HG02571 (cell line): ENCODE results near the gene DNALI1.
"Not testable (repeated sequence)": the region's sequence is repeated elsewhere in the genome, so short reads cannot be mapped to it uniquely, and the experiment has no call there.

Source experiments
- ATAC-seq: cut with Tn5 transposase; IDR thresholded peaks from one replicate; pipeline ENCODE4 v1.9.1; 2021; ENCODE audit warnings: mild to moderate bottlenecking, moderate library complexity; ENCODE audit not compliant: unreplicated experiment

Gene DNALI1

GRCh38 chr1:37556712-37557196, at the start of gene DNALI1:
Gene DNALI1 (plus strand): TSS chr1:37556940. CDS start chr1:37556995, 55 bp downstream.
- ATAC-seq: no peak

DNA sequence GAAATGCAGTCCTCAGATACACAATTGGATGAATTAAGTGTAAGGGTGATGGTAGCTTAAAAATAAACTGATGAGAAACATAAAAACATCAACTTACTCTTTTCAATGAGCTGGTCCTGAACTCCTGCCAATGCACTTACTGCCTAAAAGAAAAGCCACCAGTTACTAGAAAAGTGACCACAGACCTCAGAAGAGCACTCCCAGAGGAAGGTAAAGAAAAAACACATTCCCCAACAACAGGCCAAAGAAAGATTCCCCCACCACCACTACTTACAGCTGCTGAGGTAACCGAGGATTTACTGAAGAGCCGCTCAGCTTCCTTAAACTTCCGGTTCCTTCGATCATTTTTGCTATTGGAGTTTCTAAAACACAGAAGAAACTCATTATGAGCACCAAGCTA, 47.6 kb upstream of the DNALI1 start:
- no peak for ATAC-seq

DNA sequence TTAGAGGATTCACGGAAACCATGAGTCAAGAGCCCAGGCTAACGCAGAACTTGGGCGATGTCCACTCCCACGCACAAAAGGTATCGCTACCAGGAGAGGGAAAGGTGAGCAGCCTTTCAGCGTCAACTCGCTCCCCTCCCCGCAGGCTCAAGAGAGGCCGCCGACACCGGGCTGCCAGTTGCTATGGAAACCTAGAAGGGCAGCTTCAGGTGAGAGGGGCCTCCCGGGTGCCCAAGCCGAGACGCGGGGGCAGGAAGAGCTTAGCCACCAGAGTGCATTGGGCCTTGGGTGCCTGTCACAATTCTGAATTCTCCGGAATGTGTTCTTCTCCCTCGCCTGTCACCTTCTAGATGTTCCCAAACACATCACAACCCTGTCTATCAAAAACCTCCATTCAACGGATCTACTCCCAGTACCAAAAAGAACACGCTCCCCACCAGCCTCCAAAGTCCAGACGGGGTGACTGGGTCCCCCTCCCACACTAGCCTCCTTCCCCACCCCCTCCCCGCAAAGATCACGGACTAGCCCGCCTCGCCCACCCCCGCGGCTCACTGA, 42.9 kb upstream of the DNALI1 start:
- peak; percentile 29 for ATAC-seq

DNA sequence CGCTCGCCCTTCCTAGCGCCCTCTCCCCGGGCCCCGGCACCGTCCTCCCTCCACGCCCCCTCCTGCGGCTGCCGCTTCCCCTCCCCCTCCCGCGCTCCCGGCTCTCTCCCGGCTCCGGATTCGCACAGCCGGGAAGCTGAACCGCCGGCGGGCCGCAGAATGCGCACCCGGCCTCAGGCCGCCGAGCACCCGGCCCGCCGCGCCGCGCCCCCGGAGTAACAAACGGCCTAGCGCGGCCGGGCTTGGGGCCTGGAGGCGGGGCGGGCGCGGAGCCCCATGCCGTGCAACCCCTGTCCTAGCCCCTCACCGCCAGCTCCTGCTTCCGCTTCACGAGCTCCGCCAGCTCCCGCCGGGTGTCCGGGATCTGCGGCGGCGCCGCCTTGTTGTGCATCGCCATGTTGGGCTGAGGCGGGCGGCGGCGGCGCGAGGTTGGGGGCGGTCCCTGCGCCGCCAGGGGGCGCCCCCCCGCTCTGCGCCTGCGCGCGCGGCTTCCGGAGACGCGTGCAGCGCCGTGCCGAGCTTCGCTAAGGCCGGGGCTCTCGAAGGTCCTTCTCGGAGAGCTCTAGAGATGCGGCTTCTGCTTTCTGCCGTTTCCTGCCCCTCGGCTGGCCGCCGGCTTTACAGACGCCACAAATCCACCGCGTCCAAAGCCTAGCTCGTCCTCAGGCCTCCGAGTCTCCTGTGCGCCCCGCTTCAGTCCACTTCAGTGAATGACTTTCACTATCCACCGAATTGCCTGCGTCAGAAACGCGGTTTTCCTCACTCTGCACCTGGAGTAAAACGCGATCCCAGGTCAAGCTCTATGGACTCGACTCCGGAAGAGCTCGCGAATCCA, 42.2 kb upstream of the DNALI1 start, which contains the start of gene MEAF6:
TSS of gene MEAF6 (minus strand) at position 417 of the 835 bp plus-strand sequence. CDS start at position 397, 20 bp downstream.
- ATAC-seq: peak; percentile 85

- ATAC-seq: no peak
These were observed 41.3 kb upstream of the DNALI1 start for GRCh38 chr1:37515185-37516034.

GRCh38 chr1:37517569-37517968, 39.2 kb upstream of the DNALI1 start:
- ATAC-seq: no peak

DNA sequence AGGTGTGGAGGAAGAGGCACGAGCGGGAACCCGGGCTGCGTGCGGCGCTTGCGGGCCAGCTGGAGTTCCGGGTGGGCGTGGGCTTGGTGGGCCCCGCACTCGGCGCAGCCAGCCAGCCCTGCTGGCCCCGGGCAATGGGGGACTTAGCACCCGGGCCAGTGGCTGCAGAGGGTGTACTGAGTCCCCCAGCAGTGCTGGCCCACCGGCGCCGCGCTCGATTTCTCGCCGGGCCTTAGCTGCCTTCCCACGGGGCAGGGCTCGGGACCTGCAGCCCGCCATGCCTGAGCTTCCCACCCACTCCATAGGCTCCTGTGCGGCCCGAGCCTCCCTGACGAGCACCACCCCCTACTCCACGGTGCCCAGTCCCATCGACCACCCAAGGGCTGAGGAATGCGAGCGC, 38.5 kb upstream of the DNALI1 start:
- ATAC-seq: not testable (repeated sequence)

DNA sequence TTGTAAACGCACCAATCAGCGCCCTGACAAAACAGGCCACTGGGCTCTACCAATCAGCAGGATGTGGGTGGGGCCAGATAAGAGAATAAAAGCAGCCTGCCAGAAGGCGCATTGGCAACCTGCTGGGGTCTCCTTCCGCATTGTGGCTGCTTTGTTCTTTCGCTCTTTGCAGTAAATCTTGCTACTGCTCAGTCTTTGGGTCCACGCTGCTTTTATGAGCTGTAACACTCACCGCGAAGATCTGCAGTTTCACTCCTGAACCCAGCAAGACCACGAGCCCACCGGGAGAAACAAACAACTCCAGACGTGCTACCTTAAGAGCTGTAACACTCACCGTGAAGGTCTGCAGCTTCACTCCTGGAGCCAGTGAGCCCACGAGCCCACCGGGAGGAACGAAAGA, 37.8 kb upstream of the DNALI1 start:
- ATAC-seq: not testable (repeated sequence)

DNA sequence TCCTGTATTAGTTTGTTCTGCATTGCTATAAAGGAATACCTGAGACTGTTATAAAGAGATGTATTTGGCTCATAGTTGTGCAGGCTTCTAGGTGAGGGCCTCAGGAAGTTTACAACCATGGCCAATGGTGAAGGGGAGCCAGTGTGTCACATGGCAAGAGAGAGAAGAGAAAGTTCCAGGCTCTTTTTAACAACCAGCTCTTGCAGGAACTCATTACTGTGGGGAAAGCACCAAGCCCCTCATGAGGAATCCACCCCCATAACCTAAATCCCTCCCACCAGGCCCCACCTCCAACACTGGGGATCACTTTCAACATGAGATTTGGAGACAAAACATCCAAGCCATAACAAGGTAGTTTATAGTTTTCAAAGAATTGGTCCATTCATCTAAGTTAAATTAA, 37.1 kb upstream of the DNALI1 start:
- ATAC-seq: no peak

- ATAC-seq: not testable (repeated sequence)
These were observed 26.9 kb upstream of the DNALI1 start for GRCh38 chr1:37529888-37530287.

GRCh38 chr1:37532418-37533156, 24.2 kb upstream of the DNALI1 start:
- ATAC-seq: not testable (repeated sequence)

DNA sequence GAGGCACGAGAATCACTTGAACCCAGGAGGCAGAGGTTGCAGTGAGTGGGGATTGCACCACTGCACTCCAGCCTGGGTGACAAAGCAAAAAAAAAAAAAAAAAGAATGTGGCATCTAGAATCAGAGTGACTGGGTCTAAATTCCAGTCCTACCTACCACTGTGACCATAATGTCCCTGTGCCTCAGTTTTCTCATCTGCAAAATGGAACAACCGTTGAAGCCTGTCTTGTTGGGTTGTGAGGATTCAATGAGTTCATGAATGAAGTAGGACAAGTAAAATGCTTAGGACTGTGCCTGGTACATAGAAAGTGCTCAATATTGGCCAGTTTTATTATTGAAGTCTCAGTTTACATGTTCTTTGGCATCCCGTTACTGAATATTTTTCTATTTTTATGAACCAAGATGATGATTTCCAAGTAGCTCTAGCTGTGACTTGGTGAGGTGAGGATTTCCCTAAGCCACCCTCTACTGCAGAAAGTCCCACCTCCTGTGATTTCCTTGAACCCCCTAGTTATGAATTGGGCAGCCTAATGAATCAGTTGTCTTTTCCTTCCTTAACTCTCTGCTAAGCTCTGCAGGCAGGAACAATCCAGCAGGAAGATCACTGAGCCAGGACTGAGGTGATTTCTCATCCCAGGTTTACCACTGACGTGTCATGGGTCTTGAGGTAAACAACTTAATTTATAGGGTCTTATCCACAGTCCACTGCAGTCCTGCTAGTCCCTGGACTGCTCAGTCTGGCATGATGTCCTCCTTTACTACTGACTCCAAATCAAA, 23.2 kb upstream of the DNALI1 start:
- no peak for ATAC-seq

DNA sequence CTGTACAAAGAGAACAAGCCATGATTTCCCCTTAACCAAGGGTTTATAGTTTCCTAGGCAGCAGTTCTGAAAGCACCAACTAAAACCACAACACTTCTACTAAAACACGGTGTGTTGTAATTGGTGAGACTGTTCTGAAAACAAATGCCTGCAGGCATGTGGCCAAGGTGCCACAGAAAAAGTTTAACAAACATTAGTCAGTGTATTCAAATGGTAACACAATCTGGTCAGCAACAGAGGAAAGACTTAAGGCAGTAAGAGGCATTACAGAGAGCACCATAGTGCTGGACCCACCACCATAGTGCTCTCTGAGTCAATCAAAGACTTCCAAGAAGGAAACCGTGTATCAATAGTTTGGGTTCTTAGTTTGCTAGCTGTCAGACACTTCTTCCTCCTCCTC, 19.4 kb upstream of the DNALI1 start:
- ATAC-seq: no peak

DNA sequence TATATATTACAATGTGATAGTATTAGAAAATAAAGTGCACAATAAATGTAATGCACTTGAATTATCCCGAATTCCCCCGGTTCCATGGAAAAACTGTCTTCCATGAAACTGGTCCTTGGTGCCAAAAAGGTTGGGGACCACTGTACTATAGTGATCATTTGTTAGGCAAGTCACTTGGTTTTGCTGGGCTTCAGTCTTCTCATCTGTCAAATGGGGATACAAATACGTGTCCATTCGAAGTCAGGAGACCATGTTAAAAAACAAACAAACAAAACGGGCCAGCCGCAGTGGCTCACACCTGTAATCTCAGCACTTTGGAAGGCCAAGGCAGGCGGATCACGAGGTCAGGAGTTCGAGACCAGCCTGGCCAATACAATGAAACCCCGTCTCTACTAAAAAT, 17.6 kb upstream of the DNALI1 start:
- not testable (repeated sequence) for ATAC-seq

GRCh38 chr1:37540036-37540785, 16.5 kb upstream of the DNALI1 start:
- ATAC-seq: no peak

DNA sequence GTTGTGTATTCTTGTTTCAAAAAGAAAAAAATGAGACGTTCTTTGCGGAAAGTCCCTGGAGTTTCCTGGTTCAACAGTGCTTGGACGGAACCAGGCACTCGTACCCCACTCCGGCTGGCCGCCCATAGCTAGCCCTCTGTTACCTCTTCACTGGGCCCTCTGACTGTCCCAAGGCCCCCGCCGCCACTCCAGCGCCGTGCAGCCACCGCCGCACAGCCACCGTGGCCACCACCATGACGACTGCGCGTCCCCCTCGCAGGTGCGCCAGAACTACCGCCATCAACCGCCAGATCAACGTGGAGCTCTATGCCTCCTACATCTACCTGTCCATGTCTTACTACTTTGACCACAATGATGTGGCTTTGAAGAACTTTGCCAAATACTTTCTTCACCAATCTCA, 12.2 kb upstream of the DNALI1 start:
- no peak for ATAC-seq

- ATAC-seq: no peak
These were observed 11.7 kb upstream of the DNALI1 start for GRCh38 chr1:37545019-37545418.

DNA sequence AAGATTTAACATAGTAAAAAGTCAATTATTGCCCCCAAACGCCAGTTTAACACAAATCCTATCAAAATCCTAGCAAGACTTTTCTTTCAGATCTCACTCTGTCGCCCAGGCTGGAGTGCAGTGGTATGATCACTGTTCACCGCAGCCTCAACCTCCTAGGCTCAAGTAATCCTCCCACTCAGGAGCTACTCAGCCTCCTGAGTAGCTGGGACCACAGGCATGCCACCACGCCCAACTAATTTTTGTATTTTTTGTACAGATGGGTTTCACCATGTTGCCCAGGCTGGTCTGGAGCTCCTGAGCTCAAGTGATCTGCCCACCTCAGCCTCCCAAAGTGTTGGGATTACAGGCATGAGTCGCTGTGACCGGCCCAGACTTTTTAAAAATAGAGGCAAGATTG, 7.4 kb upstream of the DNALI1 start:
- no peak for ATAC-seq

DNA sequence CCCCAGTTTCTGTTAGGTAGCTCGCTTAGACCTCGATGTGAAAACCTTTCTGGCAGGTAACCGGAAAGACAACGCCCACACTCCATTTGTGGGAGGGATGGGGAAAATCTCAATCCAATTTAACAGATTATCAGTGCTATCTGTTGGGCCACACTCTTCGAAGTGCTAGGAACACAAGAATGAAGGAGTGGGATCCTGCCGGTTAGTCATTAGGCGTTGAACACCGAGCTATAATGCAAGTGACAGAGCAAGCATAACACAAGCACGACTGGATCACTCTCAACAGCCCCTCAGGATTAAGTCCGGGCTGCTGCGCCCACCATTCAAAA, 3.2 kb upstream of the DNALI1 start:
- no peak for ATAC-seq
